ENCODE results near the gene DCUN1D5.

GRCh38 chr11:103024086-103024485 is 67.9 kb downstream of the DCUN1D5 start:
- TF ChIP-seq, protein P1, sequence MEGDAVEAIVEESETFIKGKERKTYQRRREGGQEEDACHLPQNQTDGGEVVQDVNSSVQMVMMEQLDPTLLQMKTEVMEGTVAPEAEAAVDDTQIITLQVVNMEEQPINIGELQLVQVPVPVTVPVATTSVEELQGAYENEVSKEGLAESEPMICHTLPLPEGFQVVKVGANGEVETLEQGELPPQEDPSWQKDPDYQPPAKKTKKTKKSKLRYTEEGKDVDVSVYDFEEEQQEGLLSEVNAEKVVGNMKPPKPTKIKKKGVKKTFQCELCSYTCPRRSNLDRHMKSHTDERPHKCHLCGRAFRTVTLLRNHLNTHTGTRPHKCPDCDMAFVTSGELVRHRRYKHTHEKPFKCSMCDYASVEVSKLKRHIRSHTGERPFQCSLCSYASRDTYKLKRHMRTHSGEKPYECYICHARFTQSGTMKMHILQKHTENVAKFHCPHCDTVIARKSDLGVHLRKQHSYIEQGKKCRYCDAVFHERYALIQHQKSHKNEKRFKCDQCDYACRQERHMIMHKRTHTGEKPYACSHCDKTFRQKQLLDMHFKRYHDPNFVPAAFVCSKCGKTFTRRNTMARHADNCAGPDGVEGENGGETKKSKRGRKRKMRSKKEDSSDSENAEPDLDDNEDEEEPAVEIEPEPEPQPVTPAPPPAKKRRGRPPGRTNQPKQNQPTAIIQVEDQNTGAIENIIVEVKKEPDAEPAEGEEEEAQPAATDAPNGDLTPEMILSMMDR (conservative IDR thresholded peaks at IDR 0.05 in 1 of 2, IDR thresholded peaks at IDR 0.05 in 1 of 2; ENCODE audit: extremely low read depth in 1 of 2, insufficient read depth in 1 of 2, low read depth in 1 of 2, low read length in 2 of 2): no peak
- TF ChIP-seq EZH2 (IDR thresholded peaks at IDR 0.05; ENCODE audit: borderline replicate concordance, low read length): no peak
